ENCODE measurements around the gene TRIM63. TPM values are rescaled to one million over a fixed set of nuclear protein-coding genes. Genes with fewer than 3 reads are reported as not detected.

TRIM63 gene
- total and polyA plus RNA-seq, 2 of the 13 experiments (the other 11 are each of a cell fraction or from before 2014, with no cell fraction given): not detected

- no peak overlapping the region for H3K27ac ChIP-seq (ENCODE audit: extremely low read length, insufficient read depth, low read length)
- DNase-seq (ENCODE audit: low spot score) (no peak), ATAC-seq (no peak), FAIRE-seq (no peak)
- intact Hi-C loops (cut with micrococcal nuclease; ENCODE audit: unreplicated experiment): loop anchor here (1.0 kb wide), 1 partner anchor 13 kb away; no protein-coding TSS in a partner anchor
- 28% methylated on average over 6 of the region's 6 CpGs for WGBS (ENCODE audit: low lambda C conversion rate)
- H3K36me3 ChIP-seq (replicated peaks in 1 of 2; ENCODE audit: control insufficient read depth in 1 of 2, insufficient read depth in 2 of 2, low read length in 2 of 2): no peaks in the 10 kb centered on the region
- in situ Hi-C loops (cut with HindIII; ENCODE audit: extremely low pct_ligation_motif_present, low pct_unique_long_range_greater_than_20kb): no loop called here
- POLR2A ChIA-PET: no interaction called here
- no peak overlapping the region for H3K4me2 ChIP-seq (ENCODE audit: low read depth, low read length)
- no peaks in the 10 kb centered on the region for H3K9me3 ChIP-seq (ENCODE audit: low read length)
- peaks cover 77% of the 10 kb centered on the region for H3K4me1 ChIP-seq (ENCODE audit: insufficient read depth, low read length)
- peaks cover 8 to 20% of the 10 kb centered on the region in 2 experiments for H3K27me3 ChIP-seq (ENCODE audit: control insufficient read depth in 1 of 2, insufficient read depth in 2 of 2, low read length in 2 of 2)
- H4K20me1 ChIP-seq (ENCODE audit: insufficient read depth, low read length): no peaks in the 10 kb centered on the region
- TF ChIP-seq ZNF225 (CRISPR knock-in tag; IDR thresholded peaks at IDR 0.05) (no peak), ZNF570 (CRISPR knock-in tag; IDR thresholded peaks at IDR 0.05; ENCODE audit: borderline replicate concordance) (no peak)
- H2AFZ ChIP-seq (ENCODE audit: low read length): no peak overlapping the region
- CTCF ChIA-PET (ENCODE audit: low intra/inter-chr PET ratio, low total read pairs): no interaction called here
- BruUV-seq (replicated peaks): no TSS peak
- H3K79me2 ChIP-seq (ENCODE audit: insufficient read depth, low read length): no peaks in the 10 kb centered on the region
- no peak overlapping the region for H3K9ac ChIP-seq (ENCODE audit: insufficient read depth, low read depth, low read length)
- no peak overlapping the region for H3K4me3 ChIP-seq (replicated peaks in 1 of 3; ENCODE audit: insufficient read depth in 1 of 3, low read depth in 2 of 3, low read length in 3 of 3)
These were observed 49.8 kb downstream of the TRIM63 start for GRCh38 chr1:26017606-26018005.

DNA sequence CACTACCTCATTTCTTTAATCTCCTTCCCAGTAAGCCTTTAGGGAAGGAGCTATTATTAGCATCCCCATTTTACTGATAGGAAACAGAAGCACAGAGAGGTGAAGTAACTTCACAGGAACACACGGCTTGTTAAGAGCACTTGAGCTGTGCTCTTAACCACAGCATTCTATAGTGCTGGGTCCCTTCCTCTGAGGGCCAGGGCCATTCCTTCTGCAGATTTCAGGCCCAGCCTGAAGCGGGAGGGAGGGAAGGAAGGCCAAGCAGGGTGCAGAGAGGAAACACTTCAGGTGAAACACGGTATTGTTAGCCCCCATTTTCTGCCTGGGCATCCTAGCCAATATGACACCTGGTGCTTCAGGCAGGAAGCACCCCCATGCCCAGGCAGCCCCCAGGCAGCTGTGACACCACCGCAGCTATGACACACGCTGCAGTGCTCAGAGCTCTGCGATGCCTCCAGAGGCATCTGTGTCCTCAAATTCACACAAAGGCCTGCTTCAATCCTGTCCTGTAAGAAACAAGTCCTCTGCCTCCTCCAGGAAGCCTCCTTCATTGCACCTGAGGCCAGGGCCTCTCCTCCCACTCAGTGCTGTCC lies 50.4 kb downstream of the TRIM63 start:
- in situ Hi-C loops (cut with HindIII; ENCODE audit: extremely low pct_ligation_motif_present, low pct_unique_long_range_greater_than_20kb) (no loop called here), intact Hi-C loops (cut with micrococcal nuclease; ENCODE audit: unreplicated experiment) (no loop called here)
- Histone ChIP-seq H3K27ac (ENCODE audit: extremely low read length, insufficient read depth, low read length) (no peak overlapping the region), H3K4me1 (ENCODE audit: insufficient read depth, low read length) (peaks cover 77% of the 10 kb centered on the region), H4K20me1 (ENCODE audit: insufficient read depth, low read length) (no peaks in the 10 kb centered on the region), H3K79me2 (ENCODE audit: insufficient read depth, low read length) (no peaks in the 10 kb centered on the region), H3K9me3 (ENCODE audit: low read length) (no peaks in the 10 kb centered on the region), H3K4me2 (ENCODE audit: low read depth, low read length) (no peak overlapping the region), H3K9ac (ENCODE audit: insufficient read depth, low read depth, low read length) (no peak overlapping the region), H3K36me3 (replicated peaks in 1 of 2; ENCODE audit: control insufficient read depth in 1 of 2, insufficient read depth in 2 of 2, low read length in 2 of 2) (no peaks in the 10 kb centered on the region), H3K27me3 (ENCODE audit: control insufficient read depth in 1 of 2, insufficient read depth in 2 of 2, low read length in 2 of 2) (peaks cover 8 to 20% of the 10 kb centered on the region in 2 experiments), H3K4me3 (replicated peaks in 1 of 3; ENCODE audit: insufficient read depth in 1 of 3, low read depth in 2 of 3, low read length in 3 of 3) (no peak overlapping the region), H2AFZ (ENCODE audit: low read length) (no peak overlapping the region)
- POLR2A ChIA-PET: no interaction called here
- ATAC-seq: no peak
- CTCF ChIA-PET (ENCODE audit: low intra/inter-chr PET ratio, low total read pairs): no interaction called here
- no TSS peak for BruUV-seq (replicated peaks)
- FAIRE-seq: no peak
- WGBS (ENCODE audit: low lambda C conversion rate): 5% methylated on average over 3 of the region's 6 CpGs
- DNase-seq (ENCODE audit: low spot score): no peak
- TF ChIP-seq HOXA5 (CRISPR knock-in tag; IDR thresholded peaks at IDR 0.05) (no peak), ZNF577 (CRISPR knock-in tag; IDR thresholded peaks at IDR 0.05; ENCODE audit: borderline replicate concordance, low read depth) (no peak), MAFG (CRISPR knock-in tag; IDR thresholded peaks at IDR 0.05) (no peak), KLF16 (CRISPR knock-in tag; IDR thresholded peaks at IDR 0.05) (no peak), GABPA (IDR thresholded peaks at IDR 0.05; ENCODE audit: low read depth, low read length) (peak; percentile 7; the same call in 1 of the 2 replicates), GABPA (CRISPR knock-in tag; IDR thresholded peaks at IDR 0.05; ENCODE audit: low read depth) (no peak), SPEN (CRISPR knock-in tag; IDR thresholded peaks at IDR 0.05; ENCODE audit: low read depth) (no peak), ZNF280B (CRISPR knock-in tag; IDR thresholded peaks at IDR 0.05; ENCODE audit: borderline replicate concordance) (0 out of 2 replicates have a peak, but pooled peaks have one; percentile 41), ZNF740 (CRISPR knock-in tag; IDR thresholded peaks at IDR 0.05) (no peak), MLX (CRISPR knock-in tag; IDR thresholded peaks at IDR 0.05) (no peak), ZNF773 (CRISPR knock-in tag; IDR thresholded peaks at IDR 0.05; ENCODE audit: borderline replicate concordance) (no peak), TCF7L2 (IDR thresholded peaks at IDR 0.05; ENCODE audit: low read depth, low read length) (no peak), ZNF777 (CRISPR knock-in tag; IDR thresholded peaks at IDR 0.05) (no peak), ZNF788 (CRISPR knock-in tag; IDR thresholded peaks at IDR 0.05; ENCODE audit: borderline replicate concordance) (no peak), AKAP8 (CRISPR knock-in tag; IDR thresholded peaks at IDR 0.05) (no peak)
- TF ChIP-seq, protein P1, sequence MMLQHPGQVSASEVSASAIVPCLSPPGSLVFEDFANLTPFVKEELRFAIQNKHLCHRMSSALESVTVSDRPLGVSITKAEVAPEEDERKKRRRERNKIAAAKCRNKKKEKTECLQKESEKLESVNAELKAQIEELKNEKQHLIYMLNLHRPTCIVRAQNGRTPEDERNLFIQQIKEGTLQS (CRISPR knock-in tag; IDR thresholded peaks at IDR 0.05): no peak
